HG02571 (cell line): ENCODE data around the gene BTN2A1.
A peak's percentile ranks its signal among the peaks of the same experiment; 100 is the strongest.
"Not testable (repeated sequence)": the region's sequence is repeated elsewhere in the genome, so short reads cannot be mapped to it uniquely, and the experiment has no call there.

ENCODE experiments used
- ATAC-seq: cut with Tn5 transposase; IDR thresholded peaks from one replicate; pipeline ENCODE4 v1.9.1; 2021; ENCODE audit warnings: mild to moderate bottlenecking, moderate library complexity; ENCODE audit not compliant: unreplicated experiment

The BTN2A1 gene

DNA sequence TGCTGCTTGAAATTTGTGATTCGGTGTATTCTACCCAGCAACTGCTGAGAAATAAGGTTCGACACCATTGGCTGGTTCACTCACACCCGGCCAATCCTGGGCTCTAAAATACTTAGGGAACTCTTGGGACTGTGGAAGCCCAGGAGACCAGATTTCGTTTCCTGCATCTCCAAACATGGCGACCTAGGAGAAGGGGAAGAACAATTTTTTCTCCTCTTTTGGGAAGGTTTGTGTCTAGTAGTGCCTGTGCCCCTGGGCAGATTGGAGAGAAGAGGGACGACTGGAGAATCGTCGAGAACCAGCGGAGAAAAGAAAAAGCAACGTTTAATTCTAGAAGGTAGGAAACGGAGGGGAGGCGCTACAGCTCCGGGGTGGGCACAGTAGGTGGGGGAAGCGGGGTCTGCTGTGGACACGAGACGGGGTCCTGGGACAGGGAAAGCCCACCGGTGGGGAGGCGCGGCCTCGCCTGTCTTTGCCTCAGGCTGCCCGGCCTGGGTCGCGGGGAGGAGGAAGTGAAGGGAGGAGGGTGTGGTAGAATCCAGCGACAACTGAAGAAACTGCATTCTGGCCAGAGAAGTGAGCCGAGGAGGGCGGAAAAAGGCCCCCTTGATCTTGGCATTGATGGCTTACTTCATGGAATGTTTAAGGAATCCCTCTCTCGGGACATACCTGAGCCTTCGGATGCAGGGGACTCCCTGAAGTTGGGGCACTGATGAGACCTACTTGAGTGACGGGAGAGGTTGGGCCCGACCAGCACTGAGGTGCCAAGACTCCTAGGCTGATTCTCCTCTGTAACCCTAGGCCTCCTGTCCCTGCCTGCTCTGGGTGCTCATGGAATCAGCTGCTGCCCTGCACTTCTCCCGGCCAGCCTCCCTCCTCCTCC lies at the start of gene BTN2A1:
Gene BTN2A1 (plus strand): TSS at position 150 of the 883 bp plus-strand sequence. CDS start 682 bp downstream, at position 832.
- ATAC-seq: peak; percentile 94

- ATAC-seq: no peak
Observed at GRCh38 chr6:26408828-26409730, 48.7 kb upstream of the BTN2A1 start.

GRCh38 chr6:26411751-26412150 lies 46.0 kb upstream of the BTN2A1 start:
- ATAC-seq: no peak

- no peak for ATAC-seq
Observed at GRCh38 chr6:26412228-26412627, 45.5 kb upstream of the BTN2A1 start.

DNA sequence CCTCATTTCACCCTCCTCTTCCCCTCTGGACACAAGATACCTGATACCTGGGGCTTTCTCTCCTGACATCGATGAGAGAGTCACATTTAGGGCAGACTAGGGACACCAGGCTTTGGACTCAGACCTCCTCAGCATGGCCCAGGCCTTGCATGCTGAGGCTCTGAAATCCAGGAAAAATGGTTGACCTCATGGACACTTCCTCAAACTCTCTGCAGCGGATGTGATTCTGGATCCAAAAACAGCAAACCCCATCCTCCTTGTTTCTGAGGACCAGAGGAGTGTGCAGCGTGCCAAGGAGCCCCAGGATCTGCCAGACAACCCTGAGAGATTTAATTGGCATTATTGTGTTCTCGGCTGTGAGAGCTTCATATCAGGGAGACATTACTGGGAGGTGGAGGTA lies 44.8 kb upstream of the BTN2A1 start:
- no peak for ATAC-seq

- ATAC-seq: no peak
Observed at GRCh38 chr6:26414281-26414680, 43.5 kb upstream of the BTN2A1 start.

DNA sequence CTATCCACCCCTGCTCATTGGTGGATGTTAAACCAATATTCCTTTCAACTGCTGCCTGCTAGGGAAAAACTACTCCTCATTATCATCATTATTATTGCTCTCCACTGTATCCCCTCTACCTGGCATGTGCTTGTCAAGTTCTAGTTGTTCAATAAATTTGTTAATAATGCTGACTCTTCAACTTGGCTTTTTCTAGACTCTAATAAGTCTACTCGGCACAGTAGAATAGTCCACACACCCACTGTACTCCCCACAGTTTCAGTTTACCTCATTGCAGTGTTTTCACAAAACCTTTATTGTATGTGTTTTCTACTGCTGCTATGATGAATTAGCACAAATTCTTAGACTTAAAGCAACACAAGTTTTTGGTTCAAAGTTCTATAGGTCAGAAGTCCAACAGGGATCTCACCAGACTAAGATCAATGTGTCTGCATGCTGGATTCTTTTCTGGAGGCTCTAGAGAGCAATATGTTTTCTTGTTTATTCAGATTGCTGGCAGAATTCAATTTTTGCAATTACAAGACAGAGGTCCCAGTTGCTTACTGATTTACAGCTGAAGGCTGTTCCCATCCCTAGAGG lies 42.6 kb upstream of the BTN2A1 start:
- ATAC-seq: no peak

DNA sequence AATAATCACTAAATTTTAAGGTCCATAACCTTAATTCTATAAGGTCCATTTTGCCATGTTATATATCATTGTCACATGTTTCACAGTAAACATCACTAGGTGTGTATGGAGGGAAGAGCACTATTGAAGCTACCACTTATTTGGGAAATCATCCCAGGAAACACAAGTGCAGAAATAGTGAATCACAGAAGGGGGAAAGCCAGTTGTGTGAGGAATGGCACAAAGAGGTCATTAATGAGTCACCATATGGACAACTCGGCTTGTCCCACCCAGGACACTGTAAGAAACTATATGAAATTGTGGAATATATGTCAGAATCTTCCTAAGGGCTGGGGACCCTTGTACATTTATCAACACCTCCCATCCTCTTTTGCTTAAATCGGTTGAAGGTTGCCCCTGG lies 42.0 kb upstream of the BTN2A1 start:
- no peak for ATAC-seq

GRCh38 chr6:26416288-26416687 lies 41.5 kb upstream of the BTN2A1 start:
- no peak for ATAC-seq

- not testable (repeated sequence) for ATAC-seq
Observed at GRCh38 chr6:26418077-26418476, 39.7 kb upstream of the BTN2A1 start.

- not testable (repeated sequence) for ATAC-seq
Observed at GRCh38 chr6:26418795-26419194, 39.0 kb upstream of the BTN2A1 start.

GRCh38 chr6:26420688-26421171 lies 37.0 kb upstream of the BTN2A1 start:
- no peak for ATAC-seq

DNA sequence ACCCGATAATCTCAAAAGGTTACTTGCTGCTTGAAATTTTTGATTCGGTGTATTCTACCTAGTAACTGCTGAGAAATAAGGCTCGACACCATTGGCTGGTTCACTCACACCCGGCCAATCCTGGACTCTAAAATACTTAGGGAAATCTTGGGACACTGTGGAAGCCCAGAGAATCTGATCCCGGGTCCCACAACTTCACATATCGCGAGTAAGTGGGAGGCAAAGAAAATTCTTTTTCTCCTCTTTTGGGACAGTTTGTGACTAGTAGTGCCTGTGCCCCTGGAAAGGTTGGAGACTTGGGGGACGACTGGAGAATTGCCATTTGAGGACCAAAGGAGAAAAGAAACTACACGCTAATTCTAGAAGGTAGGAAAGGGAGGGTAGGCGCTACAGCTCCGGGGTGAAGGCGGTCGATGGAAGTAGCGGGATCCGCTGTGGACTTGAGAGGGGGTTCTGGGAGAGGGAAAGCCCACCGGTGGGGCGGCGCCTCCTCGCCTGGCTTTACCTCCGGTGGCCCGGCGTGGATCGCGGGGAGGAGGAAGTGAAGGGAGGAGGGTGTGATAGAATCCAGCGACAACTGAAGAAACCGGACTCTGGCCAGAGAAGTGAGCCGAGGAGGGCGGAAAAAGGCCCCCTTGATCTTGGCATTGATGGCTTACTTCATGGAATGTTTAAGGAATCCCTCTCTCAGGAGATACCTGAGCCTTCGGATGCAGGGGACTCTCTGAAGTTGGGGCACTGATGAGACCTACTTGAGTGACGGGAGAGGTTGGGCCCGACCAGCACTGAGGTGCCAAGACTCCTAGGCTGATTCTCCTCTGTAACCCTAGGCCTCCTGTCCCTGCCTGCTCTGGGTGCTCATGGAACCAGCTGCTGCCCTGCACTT lies 36.3 kb upstream of the BTN2A1 start:
- peak; percentile 93 for ATAC-seq

DNA sequence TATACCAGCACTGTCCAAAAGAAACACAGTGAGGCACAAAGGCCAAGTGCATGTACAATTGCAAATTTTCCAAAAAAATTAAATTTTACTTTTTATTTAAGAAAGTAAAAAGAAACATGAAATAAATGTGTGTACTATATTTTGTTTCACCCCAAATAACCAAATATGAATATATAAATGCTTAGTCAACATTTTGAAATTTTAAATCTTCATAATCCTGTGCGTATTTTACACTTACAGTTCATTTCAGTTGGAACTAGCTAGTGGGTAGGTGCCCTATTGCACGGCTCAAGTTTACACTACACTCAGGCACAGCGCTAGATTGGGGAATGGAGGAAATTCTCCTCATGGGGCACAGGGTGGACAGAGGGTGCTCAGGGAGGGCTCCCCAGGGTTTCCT lies 35.4 kb upstream of the BTN2A1 start:
- no peak for ATAC-seq

GRCh38 chr6:26426691-26427450 lies 30.9 kb upstream of the BTN2A1 start:
- ATAC-seq: no peak

GRCh38 chr6:26427451-26427809 lies 30.3 kb upstream of the BTN2A1 start:
- no peak for ATAC-seq

DNA sequence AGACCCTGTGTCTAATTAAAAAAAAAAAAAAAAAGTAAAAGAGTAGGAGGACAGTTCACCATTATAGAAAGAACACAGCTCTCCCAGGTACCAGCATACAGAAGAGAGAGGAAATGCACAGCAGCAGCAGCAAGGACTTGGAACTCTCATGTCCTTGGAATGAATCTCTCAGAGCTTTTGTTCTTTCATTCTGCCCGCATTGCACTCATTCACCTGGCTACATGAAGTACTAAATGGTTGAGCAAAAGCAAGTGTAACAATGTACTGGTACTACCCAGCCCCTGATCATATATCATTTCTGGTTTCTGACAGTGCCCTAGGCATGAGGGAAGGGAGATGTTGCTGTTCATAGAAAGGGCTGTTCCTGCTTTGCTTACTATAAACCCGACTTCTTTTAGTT lies 29.5 kb upstream of the BTN2A1 start:
- ATAC-seq: no peak

DNA sequence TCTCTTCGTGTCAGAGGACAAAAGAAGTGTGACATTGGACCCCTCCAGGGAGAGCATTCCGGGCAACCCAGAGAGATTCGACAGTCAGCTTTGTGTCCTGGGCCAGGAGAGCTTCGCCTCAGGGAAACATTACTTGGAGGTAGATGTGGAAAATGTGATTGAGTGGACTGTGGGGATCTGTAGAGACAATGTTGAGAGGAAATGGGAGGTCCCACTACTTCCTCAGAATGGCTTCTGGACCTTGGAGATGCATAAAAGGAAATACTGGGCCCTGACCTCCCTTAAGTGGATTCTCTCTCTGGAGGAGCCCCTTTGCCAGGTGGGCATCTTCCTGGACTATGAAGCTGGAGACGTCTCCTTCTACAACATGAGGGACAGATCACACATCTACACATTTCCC lies 27.0 kb upstream of the BTN2A1 start:
- ATAC-seq: no peak
